G401 (cell line): ENCODE data around the gene ANKH. TPM values are rescaled to one million over a fixed set of nuclear protein-coding genes. Genes with fewer than 3 reads are reported as not detected.
"Not testable (repeated sequence)": the region's sequence is repeated elsewhere in the genome, so short reads cannot be mapped to it uniquely, and the experiment has no call there.

Experiments
- DNase-seq: peaks from one replicate; pipeline ENCODE4 v3.0.0-alpha.2; 2015; ENCODE audit warnings: low spot score
- in situ Hi-C: cut with HindIII; loops from 2 replicates; pipeline ENCODE4 v1.10.0; 2016; ENCODE audit warnings: low sequenced_read_pairs, mixed read lengths
- total RNA-seq: library from RNA; depleted of rRNA; stranded (reverse); fragments of >200 nt; shearing (Covaris generic); gene quantifications from 2 replicates; pipeline ENCODE4 v1.2.3, GENCODE V29; 2014; rRNA removed

Gene ANKH
- 0.68 TPM in 1 of 2 replicates, not detected in the other for total RNA-seq

DNA sequence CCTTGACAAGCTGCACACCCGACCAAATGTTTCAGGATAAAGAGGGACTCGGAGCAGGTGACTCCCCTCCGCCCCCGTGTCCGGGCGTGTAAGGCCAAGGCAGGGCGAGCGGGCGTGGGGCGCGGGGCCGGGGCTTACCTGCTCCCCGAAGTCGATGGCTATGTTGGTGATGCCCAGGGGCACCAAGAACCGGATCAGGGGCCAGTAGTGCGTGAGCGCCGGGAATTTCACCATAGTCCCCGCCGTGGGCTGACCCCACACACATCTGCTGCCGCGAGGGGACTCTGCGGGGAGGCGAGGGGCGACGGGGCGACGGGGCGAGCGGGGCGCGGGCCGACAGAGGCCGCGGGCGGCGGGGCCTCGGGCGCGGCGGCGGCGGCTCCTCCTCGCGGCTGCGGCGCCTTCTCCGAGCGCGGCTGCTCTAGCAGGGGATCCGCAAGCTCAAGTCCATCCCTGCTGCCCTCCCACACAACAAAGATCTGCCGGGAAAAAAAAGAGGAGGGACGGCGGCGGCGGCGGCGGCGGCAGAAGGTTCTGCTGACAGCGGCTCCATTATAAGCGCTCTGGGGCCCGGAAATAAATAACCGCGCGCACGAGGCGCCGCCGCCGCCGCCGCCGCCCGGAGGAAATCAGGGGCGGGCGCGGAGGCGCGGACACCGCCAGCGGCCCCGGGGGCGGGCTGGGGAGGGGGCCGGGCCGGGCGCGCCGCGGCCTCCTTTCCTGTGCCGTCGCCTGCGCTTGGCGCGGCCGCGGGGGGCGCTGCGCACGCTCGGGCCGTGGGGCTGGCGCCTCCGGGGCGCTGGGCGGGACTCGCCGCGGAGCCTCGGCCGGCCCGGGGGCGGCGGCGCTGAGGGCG is at the start of gene ANKH:
TSS of gene ANKH (minus strand) at position 565 of the 856 bp plus-strand sequence. CDS start at position 234, 331 bp downstream.
- DNase-seq, result peak; percentile 60

DNA sequence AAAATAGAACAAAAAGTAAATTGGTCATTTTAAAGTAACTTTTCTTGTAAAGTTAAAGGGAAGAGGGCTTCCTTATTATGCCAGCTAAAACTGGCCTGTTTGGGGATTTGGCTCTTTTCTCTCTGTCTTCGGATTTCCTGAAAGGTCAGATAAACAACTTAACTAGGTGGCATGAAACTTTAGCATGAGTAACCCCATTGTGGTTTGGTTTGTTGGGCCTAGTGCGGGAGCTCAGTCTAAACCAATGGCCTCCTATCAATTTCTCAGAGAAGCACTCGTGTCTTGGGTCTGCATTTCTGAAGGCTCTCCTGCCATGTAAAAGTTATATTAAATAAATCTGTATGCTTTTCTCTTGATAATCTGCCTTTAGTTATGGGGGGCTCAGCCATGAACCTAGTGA is 48.5 kb upstream of the ANKH start:
- in situ Hi-C loops, result no loop called here
- DNase-seq, result no peak

More for the DNA sequence above, at the start of gene ANKH:
- in situ Hi-C loops, result no loop called here

DNA sequence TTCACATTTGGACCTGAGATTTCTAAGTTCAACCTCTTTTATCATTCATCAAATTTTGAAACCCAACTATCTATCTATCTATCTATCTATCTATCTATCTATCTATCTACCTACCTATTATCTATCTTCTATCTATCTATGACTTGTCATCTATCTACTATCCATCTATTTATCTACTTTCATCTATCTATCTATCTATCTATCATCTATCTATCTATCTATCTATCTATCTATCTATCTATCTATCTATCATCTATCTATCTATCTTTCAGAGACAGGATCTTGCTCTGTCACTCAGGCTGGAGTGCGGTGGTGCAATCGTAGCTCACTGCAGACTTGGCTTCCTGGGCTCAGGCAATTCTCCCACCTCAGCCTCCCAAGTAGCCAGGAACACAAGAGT is 47.5 kb upstream of the ANKH start:
- in situ Hi-C loops, DNase-seq: not testable (repeated sequence)

DNA sequence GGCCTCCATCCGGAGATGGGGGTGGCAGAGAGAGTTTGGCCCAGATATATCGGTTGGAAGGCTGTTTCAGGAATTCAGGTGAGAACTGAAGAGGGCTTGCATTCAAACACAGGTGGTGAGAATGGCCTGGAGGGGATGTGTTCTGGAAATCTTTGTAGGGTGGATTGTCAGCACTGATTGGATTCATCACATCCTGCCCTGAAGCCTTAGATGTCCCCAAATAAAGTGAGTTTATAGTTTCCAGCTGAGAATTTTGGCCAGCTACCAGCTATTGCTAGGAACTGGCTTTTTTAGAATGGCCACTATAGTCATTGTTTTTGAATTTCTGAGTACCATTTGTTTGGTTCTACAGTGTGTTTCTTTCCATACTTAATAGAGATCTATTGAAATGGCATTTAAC is 46.1 kb upstream of the ANKH start:
- DNase-seq, result peak; percentile 12
- in situ Hi-C loops, result no loop called here

DNA sequence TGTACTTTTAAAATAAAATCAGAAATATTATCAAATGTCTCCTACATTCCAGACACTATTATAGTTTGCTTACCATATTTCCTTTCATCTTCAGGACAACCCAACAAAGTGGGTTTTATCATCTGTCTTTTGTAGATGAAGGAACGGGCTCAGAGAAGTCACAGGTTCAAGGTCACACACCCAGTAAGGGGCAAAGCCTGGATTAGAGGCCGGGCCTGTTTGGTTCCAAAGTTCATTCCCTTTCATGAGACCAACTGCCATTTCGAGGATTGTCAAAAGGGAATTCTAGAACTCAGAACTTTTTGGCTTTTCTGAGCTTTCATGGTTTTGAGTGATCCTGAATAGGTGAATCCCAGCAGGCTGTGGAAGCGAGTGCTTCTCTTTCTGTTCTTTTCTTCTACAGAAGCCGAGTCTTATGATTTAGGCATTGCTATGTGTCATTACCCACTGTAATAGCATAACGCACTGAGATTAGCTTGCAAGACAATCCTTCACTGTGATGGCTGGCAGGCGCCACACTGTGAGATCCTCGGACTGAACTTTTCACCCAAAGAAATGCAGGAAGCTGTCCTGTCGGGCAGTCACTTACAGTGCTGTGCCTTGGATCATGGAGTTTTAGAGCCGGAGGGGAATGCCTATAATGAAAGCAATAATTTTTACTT is 43.8 kb upstream of the ANKH start:
- in situ Hi-C loops, result no loop called here
- DNase-seq, result no peak

DNA sequence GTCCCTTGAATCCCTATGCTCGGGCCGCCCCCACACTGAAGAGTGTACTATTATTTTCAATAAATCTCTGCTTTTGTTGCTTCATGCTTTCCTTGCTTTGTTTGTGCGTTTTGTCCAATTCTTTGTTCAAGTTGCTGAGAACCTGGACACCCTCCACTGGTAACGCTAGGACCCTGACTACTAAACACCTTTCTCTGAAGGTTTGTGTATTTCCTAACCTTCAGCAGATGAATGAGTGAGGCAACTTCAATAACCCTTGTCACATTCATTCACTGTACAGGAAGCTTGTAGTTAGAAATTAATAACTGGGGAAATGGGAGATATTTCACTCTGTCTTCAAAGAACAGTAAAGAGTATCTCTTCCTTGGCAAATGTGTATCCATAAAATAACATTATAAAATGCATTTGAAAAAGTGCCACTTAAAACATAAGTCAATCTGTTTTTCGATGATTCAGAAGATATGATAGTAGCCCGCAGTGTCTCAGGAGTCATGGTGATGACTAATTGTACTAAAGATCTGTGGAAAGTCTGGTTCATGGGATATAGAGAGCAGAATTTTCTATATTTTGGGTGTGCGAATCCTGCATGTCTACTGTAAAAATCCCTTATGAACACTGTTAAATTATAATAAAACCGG is 43.2 kb upstream of the ANKH start:
- DNase-seq, result no peak
- in situ Hi-C loops, result no loop called here

DNA sequence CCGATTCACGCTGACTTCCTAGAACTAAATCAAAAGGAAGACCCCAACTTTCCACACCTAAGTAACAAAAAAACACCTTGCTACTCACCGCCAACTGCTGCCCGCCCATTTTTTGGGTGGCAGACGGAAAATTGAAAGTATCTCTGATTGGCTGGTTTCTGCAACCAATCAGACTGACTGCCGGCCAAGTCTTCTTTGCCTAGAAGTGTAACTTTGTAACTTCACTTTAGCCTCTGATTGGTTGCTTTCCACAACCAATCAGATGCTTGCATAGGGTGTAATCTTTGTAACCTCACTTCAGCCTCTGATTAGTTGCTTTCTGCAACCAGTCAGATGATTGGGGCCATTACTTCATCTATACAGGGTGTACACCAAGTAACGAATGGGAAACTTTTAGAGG is 42.6 kb upstream of the ANKH start:
- DNase-seq, result no peak
- in situ Hi-C loops, result no loop called here

DNA sequence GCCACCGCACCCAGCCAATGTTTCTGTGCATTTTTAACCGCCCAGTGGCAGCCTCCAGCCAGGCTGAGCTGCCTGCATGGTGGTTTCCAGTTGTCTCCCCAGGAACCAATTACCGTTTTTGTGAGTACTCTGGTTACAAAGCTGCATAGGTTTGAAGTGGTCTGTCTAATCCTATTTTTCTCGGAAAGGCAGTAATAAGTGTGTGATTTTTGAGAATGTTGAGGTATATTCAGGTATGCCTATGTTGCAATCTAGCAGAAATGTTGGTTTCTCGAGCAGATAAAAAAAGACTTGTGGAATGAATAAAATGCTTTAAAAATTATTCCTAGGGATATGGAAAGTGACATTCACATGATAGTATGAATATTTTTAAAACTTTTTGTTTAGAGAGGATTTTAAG is 41.5 kb upstream of the ANKH start:
- in situ Hi-C loops, result no loop called here
- DNase-seq, result no peak

DNA sequence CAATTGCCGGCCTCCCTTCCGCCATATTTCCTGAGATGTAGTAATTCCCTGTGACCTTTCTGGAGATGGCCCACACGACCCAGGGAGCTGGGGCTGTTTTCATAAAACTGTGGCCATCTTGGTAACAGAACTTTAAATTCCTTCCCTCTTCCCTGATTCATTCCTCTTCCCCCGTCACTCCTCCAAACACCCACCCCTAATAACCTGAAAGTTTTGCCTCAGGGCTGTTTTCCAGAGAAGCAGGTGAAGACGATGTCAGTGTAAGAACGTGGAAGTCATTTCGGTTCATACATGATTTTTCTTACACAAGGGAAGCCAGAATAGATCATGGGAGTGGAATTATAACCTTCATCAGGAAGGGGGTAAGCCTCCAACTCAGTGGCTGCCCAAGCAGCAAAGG is 40.6 kb upstream of the ANKH start:
- in situ Hi-C loops, result no loop called here
- DNase-seq, result no peak

DNA sequence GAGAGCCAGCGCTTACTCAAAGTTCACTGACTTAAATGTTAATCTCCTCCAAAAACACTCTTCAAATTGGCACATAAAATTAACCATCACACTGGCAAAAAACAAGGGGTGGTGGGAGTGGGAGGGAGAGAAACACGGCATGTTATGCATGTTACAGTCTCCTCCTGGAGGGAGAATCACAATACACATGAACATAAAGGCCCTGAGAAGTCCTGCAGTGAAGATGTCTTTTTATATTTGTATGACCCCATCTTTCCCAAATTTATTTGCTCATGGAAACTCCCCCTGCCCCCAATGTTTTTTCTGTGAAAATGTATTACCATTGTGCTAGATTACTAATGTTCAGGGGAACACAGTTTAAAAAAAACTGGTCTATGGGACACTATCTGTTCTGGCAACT is 37.8 kb upstream of the ANKH start:
- in situ Hi-C loops, result no loop called here

DNA sequence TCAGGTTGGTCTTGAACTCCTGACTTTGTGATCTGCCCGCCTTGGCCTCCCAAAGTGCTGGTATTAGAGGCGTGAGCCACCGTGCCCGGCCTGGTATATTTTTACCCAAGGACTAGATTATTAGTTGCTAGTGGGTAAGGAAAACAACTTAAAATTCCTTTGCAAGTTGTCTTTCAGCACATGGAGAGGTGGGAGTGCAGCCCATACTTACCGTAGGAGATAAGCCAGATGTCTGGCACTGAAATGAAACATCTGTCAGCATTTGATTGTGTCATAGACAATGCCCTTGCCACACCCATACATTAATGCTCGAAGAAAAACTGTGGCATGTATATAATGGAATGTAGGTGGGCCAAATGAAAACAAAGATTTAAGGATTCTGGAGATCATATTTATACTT is 36.6 kb upstream of the ANKH start:
- DNase-seq, result no peak
- in situ Hi-C loops, result no loop called here

More for the DNA sequence above, 37.8 kb upstream of the ANKH start:
- no peak for DNase-seq

DNA sequence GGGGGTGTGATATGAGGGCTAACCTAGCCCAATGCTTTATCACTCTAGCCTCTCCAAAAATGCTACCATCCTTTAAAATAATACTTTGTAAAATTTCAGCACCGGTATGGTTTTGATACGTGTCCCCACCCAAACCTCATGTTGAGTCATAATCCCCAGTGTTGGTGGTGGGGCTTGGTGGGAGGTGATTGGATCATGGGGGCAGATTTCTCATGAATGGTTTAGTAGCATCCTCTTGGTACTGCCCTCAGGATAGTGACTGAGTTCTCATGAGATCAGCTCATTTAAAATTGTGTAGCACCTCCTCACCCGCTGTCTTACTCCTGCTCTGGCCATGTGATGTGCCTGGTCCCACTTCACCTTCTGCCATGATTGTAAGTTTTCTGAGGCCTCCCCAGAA is 35.0 kb upstream of the ANKH start:
- DNase-seq, result no peak
- in situ Hi-C loops, result no loop called here

DNA sequence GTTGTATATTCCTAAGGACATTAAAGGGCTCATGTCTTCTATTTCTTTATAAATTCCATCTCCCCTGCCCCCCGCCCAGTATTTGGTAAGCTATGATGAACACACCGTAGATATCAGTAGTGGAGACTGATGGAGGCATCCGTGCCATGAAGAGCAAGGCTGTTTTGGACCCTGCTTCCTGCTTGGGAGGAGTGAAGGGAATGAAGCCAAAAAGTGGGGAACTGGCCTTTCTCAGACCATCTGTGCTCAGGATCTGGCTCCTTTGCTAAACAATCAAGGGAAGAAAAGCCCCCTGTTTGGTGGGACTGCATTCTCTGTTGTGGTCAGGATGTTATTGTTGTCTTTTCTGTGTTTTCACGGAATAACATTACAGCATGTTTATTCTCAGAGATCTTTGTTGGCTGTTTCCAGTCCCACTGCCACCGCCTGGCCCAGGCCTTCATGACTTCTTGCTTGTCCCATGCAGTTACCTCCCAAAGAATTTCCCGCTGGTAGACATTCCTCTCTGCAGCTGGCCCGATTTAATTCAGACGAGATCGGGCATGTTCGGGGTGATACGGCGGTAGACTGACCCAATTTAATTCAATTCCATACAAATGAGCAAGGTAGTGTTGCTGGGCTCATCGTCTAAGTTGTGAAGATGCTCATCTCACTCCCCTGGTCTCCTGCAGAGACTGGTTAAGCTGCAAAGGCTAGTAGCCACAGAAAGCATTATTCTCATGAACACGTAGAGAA is 31.4 kb upstream of the ANKH start:
- DNase-seq, result peak; percentile 84
- in situ Hi-C loops, result no loop called here

DNA sequence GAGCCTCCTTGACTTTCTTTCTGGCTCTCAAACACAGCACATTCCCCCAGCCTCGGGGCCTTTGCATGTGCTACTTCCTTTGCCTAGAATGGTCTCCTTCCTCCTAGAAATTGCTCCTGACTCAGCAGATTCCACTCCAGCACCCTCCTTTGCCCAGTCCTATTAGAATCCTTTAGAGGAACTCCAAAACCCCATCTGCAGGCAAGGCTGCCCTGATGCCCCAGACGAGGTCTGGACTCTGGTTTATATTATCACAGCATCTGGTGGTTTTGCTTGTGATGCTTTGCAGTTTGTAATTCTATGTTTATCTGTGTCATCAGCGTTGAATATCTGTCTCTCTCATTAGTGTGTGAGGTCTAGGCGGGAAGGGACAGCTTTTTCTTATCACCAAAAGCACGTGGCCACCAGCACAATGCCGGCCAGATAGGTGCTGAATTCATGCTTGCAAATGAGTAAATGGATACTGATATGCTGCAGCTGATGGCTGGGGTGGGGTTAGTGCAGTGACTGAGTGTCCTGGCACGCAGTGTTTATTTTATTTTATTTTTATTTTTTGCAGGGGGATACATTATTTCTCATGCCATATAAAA is 30.0 kb upstream of the ANKH start:
- in situ Hi-C loops, result no loop called here

DNA sequence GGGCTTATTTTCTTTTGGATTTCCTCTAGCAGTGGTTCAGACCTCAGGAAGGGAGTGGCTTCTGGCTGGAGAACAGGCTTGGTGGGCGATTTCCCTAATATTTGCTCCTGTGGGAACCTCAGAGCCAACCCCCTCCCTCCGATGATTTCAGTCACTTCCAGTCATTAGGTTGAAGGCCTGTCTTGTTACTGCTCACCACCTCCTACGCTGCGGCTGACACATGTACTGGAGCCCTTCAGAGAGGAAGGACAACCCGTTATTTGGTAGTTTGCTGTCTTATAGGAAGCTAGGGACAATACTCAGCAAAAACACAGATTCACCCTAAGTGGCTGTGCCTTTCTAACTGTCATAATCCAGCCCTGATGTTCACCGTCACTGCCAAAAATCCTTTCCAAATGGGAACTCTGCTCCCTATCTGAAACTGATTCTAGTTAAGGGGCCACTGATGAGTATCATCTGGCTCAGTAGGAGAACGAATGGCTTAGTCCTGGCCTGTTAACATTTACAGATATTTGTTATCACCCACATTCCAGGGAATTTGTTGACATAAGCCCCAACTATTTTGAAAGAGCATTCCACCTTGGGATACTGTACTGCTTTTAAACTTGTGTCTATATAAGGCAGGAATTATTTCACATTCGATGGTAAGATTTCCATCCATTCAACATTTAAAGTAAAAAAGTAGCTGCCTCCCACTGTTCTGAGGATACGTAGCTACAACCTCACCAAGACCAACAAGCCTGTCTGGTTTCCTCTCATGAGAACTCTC is 29.3 kb upstream of the ANKH start:
- no peak for DNase-seq
- in situ Hi-C loops, result no loop called here

More for the DNA sequence above, 30.0 kb upstream of the ANKH start:
- no peak for DNase-seq

DNA sequence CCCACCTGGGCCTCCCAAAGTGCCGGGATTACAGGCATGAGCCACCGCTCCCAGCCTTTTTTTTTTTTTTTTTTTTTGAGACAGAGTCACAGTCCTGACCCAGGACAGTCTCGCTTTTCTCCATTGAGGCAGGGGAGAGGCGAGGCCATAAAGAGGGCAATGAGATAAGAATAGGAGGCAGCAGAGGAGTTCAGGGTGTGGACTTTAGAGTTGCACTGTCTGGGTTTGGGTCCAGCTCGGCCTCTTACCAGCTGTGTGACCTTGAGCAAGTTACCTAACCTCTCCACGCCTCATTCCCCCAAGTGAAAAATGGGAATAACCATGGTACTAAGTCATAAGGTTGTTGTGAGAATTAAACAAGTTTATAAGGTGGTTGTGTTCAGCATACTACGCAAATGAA is 24.6 kb upstream of the ANKH start:
- no peak for DNase-seq
- in situ Hi-C loops, result no loop called here

DNA sequence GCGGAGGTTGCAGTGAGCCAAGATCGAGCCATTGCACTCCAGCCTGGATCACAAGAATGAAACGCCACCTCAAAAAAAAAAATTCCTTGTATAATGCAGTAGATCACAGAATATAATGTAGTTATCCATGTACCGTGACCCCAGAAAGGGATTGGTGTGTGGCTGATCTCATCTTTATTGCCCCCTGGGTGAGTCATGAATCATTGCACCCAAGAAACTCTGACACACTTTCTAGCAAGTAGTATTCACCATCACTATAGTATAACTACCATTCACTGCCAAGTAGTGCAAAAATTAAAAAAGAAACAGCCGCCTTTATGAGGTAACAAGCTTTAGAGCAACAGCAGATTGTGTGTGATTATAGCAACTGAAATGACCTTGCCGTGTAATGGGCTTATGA is 23.7 kb upstream of the ANKH start:
- no peak for DNase-seq
- in situ Hi-C loops, result no loop called here

DNA sequence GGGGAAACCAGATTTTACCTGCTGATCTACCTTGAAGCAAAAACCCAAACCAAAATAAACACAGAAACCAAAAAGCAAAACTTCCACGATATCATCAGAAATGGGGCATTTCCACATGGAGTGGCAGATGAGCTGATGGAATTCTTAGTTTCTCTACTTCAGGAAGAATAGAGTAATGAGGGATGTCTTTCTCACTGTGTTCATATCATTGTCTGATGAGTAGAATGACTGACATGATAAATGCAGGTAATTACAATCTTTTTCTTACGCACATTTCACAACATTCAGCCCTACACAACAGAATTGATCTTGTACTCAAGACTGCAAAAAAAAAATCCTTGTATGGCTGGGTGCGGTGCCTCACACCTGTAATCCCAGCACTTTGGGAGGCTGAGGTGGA is 23.2 kb upstream of the ANKH start:
- in situ Hi-C loops, result no loop called here
- DNase-seq, result no peak
